B cell (primary cell): Measurements from ENCODE around the gene TRIO.

Experiments
- CTCF ChIP-seq: fragments of 200-600 bp; IDR thresholded peaks from one replicate; pipeline ENCODE4 v1.8.0; 2022; ENCODE audit warnings: antibody characterized with exemption, mild to moderate bottlenecking
- EZH2 ChIP-seq: IDR thresholded peaks from 2 replicates; pipeline ENCODE4 v1.6.1; 2012; ENCODE audit warnings: borderline replicate concordance, low read depth, mild to moderate bottlenecking, moderate library complexity, low read length; ENCODE audit not compliant: insufficient read depth, poor library complexity, severe bottlenecking

DNA sequence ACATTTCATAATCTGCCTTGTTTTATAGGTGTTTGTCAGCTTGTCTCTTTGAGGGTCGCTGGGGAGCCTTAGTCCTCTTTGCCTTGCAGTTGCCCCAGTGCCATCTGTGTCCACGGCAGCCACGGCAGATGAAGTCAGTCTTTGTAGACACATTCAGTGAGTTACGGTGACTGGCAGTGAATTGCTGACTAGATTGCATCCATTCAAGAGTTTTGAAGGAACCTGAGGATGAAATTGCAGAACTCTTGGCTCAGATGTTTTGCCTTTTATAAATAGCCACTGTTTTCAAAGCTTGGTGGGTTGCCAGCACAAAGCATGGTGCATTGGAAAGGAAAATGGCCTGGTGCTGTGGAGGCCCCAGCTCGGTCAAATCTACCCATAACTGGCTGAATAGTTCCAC lies 125.6 kb downstream of the TRIO start:
- TF ChIP-seq CTCF (no peak), EZH2 (no peak)
